MCF 10A (cell line): ENCODE measurements around the gene NUP214. TPM values are rescaled to one million over a fixed set of nuclear protein-coding genes. Genes with fewer than 3 reads are reported as not detected.
A peak's percentile ranks its signal among the peaks of the same experiment; 100 is the strongest.

Experiments used
- BruUV-seq: library from RNA; stranded (reverse); fragments of 400-500 nt; replicated peaks from 2 replicates; lab custom pipeline; 2021; lab: Mats Ljungman, UMichigan
- CTCF ChIA-PET: fragments of 300-600 bp; sonication (Branson Sonifier 250); formaldehyde crosslinking; extraction: SDS; loops from one replicate; lab custom pipeline; 2021; ENCODE audit warnings: antibody characterized with exemption, inconsistent platforms; lab: Yijun Ruan, JAX
- POLR2A ChIA-PET: fragments of 300-600, 350-650 bp; sonication (Branson Sonifier 250); formaldehyde crosslinking; extraction: SDS; loops from one replicate; lab custom pipeline; 2020; ENCODE audit warnings: antibody characterized with exemption, inconsistent platforms; lab: Yijun Ruan, JAX
- DNase-seq: peaks from one replicate; pipeline ENCODE4 v3.0.0-alpha.2; 2018; ENCODE audit not compliant: unreplicated experiment
- H3K27ac Mint-ChIP-seq: one replicate; pipeline ENCODE4 v1.8.0; 2022; ENCODE audit warnings: mild to moderate bottlenecking, low read depth, mixed read lengths; ENCODE audit not compliant: unreplicated experiment
- H3K27me3 Mint-ChIP-seq: one replicate; pipeline ENCODE4 v1.8.0; 2022; ENCODE audit warnings: mixed read lengths; ENCODE audit not compliant: insufficient read depth, unreplicated experiment
- H3K36me3 Mint-ChIP-seq: one replicate; pipeline ENCODE4 v1.8.0; 2022; ENCODE audit warnings: mild to moderate bottlenecking, moderate library complexity, mixed read lengths; ENCODE audit not compliant: insufficient read depth, unreplicated experiment
- H3K4me1 Mint-ChIP-seq: one replicate; pipeline ENCODE4 v1.8.0; 2022; ENCODE audit warnings: mixed read lengths; ENCODE audit not compliant: insufficient read depth, unreplicated experiment
- H3K4me3 Mint-ChIP-seq: one replicate; pipeline ENCODE4 v1.8.0; 2022; ENCODE audit warnings: mild to moderate bottlenecking, moderate library complexity, mixed read lengths; ENCODE audit not compliant: unreplicated experiment
- H3K9me3 Mint-ChIP-seq: one replicate; pipeline ENCODE4 v1.8.0; 2022; ENCODE audit warnings: mixed read lengths; ENCODE audit not compliant: unreplicated experiment
- CTCF ChIP-seq: fragments of 200-600 bp; IDR thresholded peaks from one replicate; pipeline ENCODE4 v1.8.0; 2022; ENCODE audit warnings: antibody characterized with exemption, mild to moderate bottlenecking; ENCODE audit not compliant: unreplicated experiment
- intact Hi-C: fragments of 100-400 bp; cut with micrococcal nuclease; formaldehyde crosslinking; loops from 2 replicates; pipeline ENCODE4 v1.14.1; 2022
- total RNA-seq: library from RNA; stranded (reverse); gene quantifications from 2 replicates; pipeline ENCODE4 v1.2.3, GENCODE V29; 2022

Gene NUP214
- total RNA-seq, 1 experiment from 2014 or later, result 41.8 TPM

GRCh38 chr9:131097126-131097947 is 28.0 kb upstream of the NUP214 start:
- POLR2A ChIA-PET, result interaction anchor here (0.6 to 2.9 kb wide), 4 partner anchors 13 to 1174 kb away, joined by 3 to 20 read pairs (median 3); partner anchors contain the start of gene NUP214
- intact Hi-C loops, result no loop called here
- no peak for DNase-seq
- no TSS peak for BruUV-seq
- CTCF ChIA-PET, result interaction anchor here (0.6 to 0.9 kb wide), 3 partner anchors 10 to 60 kb away, joined by 3 read pairs; no protein-coding TSS in a partner anchor
- peaks cover 10% of the 10 kb centered on the region for H3K4me1 Mint-ChIP-seq
- TF ChIP-seq CTCF, result no peak
- H3K9me3 Mint-ChIP-seq, result no peaks in the 10 kb centered on the region
- H3K27me3 Mint-ChIP-seq, result no peaks in the 10 kb centered on the region
- H3K36me3 Mint-ChIP-seq, result peaks cover 7% of the 10 kb centered on the region
- H3K4me3 Mint-ChIP-seq, result peak overlapping the region; percentile 70
- no peak overlapping the region for H3K27ac Mint-ChIP-seq

- no peak for TF ChIP-seq CTCF
- DNase-seq, result no peak
- peaks cover 7% of the 10 kb centered on the region for H3K36me3 Mint-ChIP-seq
- no peak overlapping the region for H3K27ac Mint-ChIP-seq
- BruUV-seq, result no TSS peak
- ChIA-PET CTCF (interaction anchor here (0.9 to 1.5 kb wide), 2 partner anchors 9 to 40 kb away, joined by 3 to 7 read pairs; no protein-coding TSS in a partner anchor), POLR2A (interaction anchor here (0.7 to 2.9 kb wide), 2 partner anchors 28 to 674 kb away, joined by 3 to 20 read pairs; partner anchors contain the start of gene NUP214)
- intact Hi-C loops, result no loop called here
- H3K27me3 Mint-ChIP-seq, result no peaks in the 10 kb centered on the region
- H3K4me1 Mint-ChIP-seq, result peaks cover 10% of the 10 kb centered on the region
- no peak overlapping the region for H3K4me3 Mint-ChIP-seq
- no peaks in the 10 kb centered on the region for H3K9me3 Mint-ChIP-seq
Observed at GRCh38 chr9:131097948-131098278, 27.5 kb upstream of the NUP214 start.

- Mint-ChIP-seq H3K4me3 (no peak overlapping the region), H3K27ac (no peak overlapping the region), H3K9me3 (no peaks in the 10 kb centered on the region), H3K36me3 (peaks cover 7% of the 10 kb centered on the region), H3K4me1 (peaks cover 10% of the 10 kb centered on the region), H3K27me3 (no peaks in the 10 kb centered on the region)
- intact Hi-C loops, result no loop called here
- no peak for DNase-seq
- TF ChIP-seq CTCF, result no peak
- no TSS peak for BruUV-seq
- ChIA-PET CTCF (interaction anchor here (1.5 kb wide), 1 partner anchor 41 kb away, joined by 7 read pairs; no protein-coding TSS in a partner anchor), POLR2A (interaction anchor here (0.7 to 2.9 kb wide), 2 partner anchors 27 to 379 kb away, joined by 3 to 20 read pairs; partner anchors contain the start of gene NUP214)
Observed at GRCh38 chr9:131098391-131099101, 26.8 kb upstream of the NUP214 start.
